NOMO-1 treated with dmso at 0.1 percent for 144 hours (cell line): ENCODE data around the gene GRK1.
"Not testable (repeated sequence)": the region's sequence is repeated elsewhere in the genome, so short reads cannot be mapped to it uniquely, and the experiment has no call there.

Experiments
- DNase-seq: peaks from one replicate; lab custom pipeline; 2025; ENCODE audit not compliant: unreplicated experiment; lab: John Stamatoyannopoulos, UW

GRK1 gene

GRCh38 chr13:113664751-113665596 lies 2.0 kb upstream of the GRK1 start:
- no peak for DNase-seq

- no peak for DNase-seq
These were observed 1.3 kb upstream of the GRK1 start for GRCh38 chr13:113665597-113666328.

- no peak for DNase-seq
These were observed 719 bp upstream of the GRK1 start for GRCh38 chr13:113666329-113666670.

GRCh38 chr13:113667771-113668490 lies 912 bp downstream of the GRK1 start:
- DNase-seq = no peak

DNA sequence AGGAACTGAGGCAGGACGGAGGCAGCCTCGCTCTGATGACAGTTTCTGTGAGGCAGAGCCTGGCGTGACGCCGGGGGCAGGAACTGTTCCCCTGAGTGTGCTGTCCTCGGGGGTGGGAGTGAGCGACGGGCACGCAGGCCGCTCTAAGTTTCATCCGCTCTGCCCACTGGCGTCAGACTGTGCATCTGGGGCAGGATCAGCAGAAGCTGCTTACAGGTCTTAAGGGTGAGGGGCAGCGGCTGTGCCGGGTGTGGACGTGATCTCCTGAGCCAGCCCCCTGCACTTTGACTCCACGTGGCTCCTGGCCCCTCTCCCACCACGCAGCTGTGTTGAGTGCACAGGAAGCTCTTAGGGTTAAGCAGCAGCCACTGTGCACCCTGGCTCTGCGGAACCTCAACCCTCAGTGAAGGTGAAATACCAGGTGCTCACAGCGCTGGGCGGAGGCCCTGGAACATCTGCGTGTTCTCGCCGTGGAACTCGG lies 1.5 kb downstream of the GRK1 start:
- no peak for DNase-seq

DNA sequence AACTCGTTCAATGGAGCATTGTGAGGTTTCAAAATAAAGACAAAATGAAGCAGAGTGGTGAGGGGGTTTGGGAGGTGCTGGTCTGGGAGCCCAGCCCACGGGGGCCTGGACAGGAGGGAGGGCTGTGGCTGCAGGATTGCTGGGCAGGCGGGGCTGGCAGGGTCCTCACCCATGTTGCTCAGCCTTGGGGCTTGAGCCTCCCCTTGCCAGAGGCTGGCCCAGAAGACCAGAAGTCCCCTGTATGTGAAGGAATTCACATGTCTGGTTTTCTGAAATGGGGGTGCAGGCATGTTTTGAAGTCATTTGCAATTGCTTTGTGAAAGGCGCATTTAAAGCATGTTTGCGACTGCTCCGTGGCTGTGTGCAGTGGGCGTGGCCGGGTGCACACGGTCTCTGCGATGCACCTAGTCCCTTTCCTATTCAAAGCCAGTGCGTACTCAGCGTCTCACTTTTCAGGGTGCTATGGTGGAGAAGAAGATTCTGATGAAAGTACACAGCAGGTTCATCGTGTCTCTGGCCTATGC lies 2.3 kb downstream of the GRK1 start:
- DNase-seq = no peak

GRCh38 chr13:113669755-113670341 lies 2.8 kb downstream of the GRK1 start:
- no peak for DNase-seq

DNA sequence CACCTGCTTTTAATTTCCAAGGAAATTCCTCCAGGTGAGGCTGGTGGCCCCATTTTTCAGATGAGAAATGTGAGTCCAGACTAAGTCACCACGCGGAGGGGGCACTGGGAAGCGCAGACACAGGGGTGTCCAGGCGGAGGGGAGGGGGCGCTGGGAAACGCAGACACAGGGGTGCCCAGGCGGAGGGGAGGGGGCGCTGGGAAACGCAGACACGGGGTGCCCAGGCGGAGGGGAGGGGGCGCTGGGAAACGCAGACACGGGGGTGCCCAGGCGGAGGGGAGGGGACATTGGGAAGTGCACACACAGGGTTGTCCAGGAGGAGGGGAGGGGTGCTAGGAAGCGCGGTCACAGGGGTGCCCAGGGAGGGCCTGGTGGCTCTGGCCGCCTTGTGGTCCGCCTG lies 3.5 kb downstream of the GRK1 start:
- DNase-seq = no peak

DNA sequence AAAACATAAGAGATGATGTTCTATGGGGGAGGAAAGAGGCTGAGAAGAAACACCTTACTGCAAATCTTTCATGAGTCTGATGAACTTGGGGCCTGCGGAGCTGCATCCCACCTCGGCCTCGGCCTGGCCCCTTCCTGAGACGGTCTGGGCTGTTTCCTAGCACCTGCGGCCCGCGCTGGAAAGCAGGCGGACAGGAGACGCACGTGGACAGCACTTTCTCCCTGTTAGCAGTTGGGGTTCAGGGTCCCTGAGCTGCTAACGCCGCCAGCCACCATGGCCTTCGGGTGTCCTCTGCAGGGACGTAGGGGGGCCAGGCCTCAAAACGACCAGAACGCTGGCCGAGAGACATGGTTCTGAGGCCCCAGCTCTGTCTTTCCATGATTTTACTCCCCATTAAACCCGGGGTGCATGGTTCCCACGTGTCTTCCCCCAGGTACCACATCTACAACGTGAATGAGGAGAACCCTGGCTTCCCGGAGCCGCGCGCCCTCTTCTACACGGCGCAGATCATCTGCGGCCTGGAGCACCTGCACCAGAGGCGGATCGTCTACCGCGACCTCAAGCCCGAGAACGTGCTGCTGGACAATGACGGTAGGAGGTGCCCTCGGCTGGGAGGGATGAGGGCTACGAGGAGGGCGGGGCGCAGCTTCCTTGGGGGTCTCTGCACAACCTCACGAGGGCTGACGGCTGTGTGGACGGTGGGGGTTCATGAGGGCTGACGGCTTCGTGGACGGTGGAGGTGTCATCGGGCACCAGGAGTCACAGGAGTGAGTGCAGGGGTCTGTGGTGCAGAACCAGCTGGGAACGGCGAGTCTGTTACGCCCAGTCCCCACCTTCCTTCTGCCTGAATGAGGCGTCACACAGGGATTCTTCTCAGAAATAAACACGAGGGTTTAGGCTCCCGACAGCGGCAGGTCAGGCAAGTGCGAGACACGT lies 4.3 kb downstream of the GRK1 start:
- DNase-seq = no peak

DNA sequence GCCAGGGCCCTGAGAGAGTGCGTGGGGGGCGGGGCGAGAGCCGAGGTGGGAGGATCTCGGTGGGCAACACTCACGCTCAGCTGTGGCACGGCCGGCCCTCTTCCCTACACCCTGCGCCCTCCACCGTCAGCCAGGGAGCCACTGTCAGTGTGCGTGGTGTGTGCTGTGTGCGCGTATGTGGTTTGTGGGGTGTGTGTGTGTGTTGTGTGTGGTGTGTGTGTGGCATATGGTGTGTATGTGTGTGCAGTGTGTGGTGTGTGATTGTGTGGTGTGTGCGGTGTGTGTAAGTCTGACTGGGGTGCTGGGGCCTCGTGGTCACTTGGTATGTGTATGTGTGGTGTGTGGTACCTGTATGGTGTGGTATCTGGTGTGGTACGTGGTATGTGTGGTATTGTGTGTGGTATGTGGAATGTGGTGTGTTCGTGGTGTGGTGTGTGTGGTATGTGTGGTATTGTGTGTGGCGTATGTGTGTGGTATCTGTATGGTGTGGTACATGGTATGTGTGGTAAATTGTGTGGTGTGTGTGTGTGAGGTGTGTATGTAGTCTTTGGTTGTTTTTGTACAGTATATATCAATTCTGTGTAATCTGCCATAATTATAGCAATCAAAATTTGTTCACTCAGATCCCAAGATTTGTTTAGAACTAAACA lies 5.1 kb downstream of the GRK1 start:
- DNase-seq = no peak

DNA sequence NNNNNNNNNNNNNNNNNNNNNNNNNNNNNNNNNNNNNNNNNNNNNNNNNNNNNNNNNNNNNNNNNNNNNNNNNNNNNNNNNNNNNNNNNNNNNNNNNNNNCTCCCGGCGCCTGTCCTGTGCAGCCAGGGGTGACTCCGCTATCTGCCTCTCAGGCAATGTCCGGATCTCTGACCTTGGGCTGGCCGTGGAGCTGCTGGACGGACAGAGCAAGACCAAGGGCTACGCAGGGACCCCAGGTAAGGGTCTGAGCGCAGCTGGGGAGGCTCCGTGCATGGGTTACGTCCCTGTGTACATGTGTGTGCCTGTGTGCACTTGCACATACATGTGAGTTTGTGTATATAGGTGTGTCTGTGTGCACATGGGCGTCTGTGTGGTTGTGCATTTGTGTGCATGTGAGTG lies 55.9 kb downstream of the GRK1 start:
- no peak for DNase-seq

DNA sequence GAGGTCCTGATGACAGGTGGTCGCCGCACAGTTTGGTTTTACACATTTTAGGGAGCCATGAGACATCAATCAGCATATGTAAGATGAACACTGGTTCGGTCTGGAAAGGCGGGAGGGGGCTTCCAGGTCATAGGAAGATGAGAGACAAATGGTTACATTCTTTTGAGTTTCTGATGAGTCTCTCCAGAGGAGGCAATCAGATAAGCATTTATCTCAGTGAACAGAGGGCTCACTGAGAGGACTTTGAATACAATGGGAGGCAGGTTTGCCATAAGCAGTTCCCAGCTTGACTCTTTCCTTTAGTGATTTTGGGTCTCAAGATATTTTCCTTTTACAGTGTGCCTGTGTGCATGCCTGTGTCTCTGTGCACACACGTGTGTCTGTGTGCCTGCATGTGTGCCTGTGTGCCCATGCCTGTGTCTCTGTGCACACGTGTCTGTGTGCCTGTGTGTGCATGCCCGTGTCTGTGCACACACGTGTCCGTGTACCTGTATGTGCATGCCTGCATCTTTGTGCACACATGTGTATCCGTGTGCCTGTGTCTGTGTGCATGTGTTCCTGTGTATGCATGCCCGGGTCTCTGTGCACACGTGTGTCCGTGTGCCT lies 56.5 kb downstream of the GRK1 start:
- no peak for DNase-seq

GRCh38 chr13:113724016-113724758 lies 57.2 kb downstream of the GRK1 start:
- no peak for DNase-seq

- DNase-seq = no peak
These were observed 57.8 kb downstream of the GRK1 start for GRCh38 chr13:113724780-113725315.

DNA sequence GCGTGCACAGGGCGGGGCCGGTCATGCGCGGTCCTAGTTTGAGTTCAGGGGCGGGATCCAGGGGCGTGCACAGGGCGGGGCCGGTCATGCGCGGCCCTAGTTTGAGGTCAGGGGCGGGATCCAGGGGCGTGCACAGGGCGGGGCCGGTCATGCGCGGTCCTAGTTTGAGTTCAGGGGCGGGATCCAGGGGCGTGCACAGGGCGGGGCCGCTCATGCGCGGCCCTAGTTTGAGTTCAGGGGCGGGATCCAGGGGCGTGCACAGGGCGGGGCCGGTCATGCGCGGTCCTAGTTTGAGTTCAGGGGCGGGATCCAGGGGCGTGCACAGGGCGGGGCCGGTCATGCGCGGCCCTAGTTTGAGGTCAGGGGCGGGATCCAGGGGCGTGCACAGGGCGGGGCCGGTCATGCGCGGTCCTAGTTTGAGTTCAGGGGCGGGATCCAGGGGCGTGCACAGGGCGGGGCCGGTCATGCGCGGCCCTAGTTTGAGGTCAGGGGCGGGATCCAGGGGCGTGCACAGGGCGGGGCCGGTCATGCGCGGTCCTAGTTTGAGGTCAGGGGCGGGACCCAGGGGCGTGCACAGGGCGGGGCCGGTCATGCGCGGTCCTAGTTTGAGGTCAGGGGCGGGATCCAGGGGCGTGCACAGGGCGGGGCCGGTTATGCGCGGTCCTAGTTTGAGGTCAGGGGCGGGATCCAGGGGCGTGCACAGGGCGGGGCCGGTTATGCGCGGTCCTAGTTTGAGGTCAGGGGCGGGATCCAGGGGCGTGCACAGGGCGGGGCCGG lies 58.5 kb downstream of the GRK1 start:
- DNase-seq = not testable (repeated sequence)

DNA sequence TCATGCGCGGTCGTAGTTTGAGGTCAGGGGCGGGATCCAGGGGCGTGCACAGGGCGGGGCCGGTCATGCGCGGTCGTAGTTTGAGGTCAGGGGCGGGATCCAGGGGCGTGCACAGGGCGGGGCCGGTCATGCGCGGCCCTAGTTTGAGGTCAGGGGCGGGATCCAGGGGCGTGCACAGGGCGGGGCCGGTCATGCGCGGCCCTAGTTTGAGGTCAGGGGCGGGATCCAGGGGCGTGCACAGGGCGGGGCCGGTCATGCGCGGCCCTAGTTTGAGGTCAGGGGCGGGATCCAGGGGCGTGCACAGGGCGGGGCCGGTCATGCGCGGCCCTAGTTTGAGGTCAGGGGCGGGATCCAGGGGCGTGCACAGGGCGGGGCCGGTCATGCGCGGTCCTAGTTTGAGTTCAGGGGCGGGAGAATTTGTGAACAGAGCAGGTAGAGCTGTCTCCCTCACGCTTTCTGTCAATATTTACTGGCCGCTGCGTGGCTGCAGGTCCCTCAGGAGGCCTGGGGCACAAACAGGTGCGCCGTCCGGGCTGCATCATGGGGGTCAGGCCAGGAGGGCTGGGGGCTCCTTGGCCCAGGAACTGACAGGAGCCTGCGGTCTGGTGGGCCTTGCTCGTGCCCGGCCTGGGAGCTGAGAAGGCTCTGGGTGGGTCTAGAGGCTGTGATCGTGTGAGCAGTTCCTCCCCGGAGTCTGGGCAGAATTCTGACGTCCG lies 59.2 kb downstream of the GRK1 start:
- DNase-seq = not testable (repeated sequence)

DNA sequence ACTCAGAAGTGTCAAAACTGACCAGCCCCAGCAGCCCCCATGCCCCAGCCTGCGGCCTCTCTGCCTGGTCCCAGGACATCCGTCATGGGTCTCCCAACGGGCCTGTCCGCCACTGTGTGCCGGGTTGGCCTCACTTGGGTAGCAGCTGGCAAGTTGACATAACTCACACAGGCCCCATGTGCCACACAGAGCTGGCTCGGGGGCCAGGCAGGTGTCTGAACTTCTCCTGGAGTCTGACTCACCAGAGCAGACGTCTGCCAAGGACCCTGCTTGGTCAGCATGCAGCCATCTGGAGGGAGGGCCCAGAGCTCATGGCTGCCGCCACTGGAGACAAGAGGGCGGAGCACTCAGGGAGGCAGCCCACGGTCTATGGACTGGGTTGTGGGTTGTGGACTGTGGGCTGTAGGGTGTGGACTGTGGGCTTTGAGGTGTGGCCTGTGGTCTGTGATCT lies 60.0 kb downstream of the GRK1 start:
- no peak for DNase-seq
